Coronary artery (tissue), 2 donors: ENCODE data around the gene GPR176.

Experiments
- DNase-seq: peaks from one replicate; pipeline ENCODE4 v3.0.0-alpha.2; 2017; ENCODE audit warnings: low spot score
- H3K27ac ChIP-seq, 2 donors: fragments of 200-600 bp; sonication (generic); one replicate each; pipeline ENCODE4 v1.5.1; 2016 to 2019
- H3K4me3 ChIP-seq: fragments of 200-600 bp; sonication (generic); 2 replicates; pipeline ENCODE4 v1.5.1; 2016; ENCODE audit warnings: mild to moderate bottlenecking, moderate library complexity
- CTCF ChIP-seq: fragments of 200-600 bp; sonication (generic); IDR thresholded peaks from one replicate; pipeline ENCODE4 v1.5.1; 2019; ENCODE audit warnings: antibody characterized with exemption

Gene GPR176

GRCh38 chr15:39892418-39892817 lies 27.6 kb downstream of the GPR176 start:
- no peak overlapping the region for H3K27ac ChIP-seq

GRCh38 chr15:39890621-39891020 lies 29.4 kb downstream of the GPR176 start:
- TF ChIP-seq CTCF: no peak
- Histone ChIP-seq H3K27ac (no peak overlapping the region), H3K4me3 (no peak overlapping the region)
- no peak for DNase-seq

More at GRCh38 chr15:39892418-39892817, 27.6 kb downstream of the GPR176 start:
- no peak for DNase-seq
- no peak overlapping the region for H3K4me3 ChIP-seq
- no peak for TF ChIP-seq CTCF

- H3K27ac ChIP-seq: no peak overlapping the region
- no peak for DNase-seq
- TF ChIP-seq CTCF: no peak
- no peak overlapping the region for H3K4me3 ChIP-seq
Measured at GRCh38 chr15:39889601-39890000, 30.5 kb downstream of the GPR176 start.

- no peak overlapping the region for H3K27ac ChIP-seq
- TF ChIP-seq CTCF: no peak
- H3K4me3 ChIP-seq: no peak overlapping the region
- no peak for DNase-seq
Measured at GRCh38 chr15:39888809-39889208, 31.3 kb downstream of the GPR176 start.

- Histone ChIP-seq H3K4me3 (no peak overlapping the region), H3K27ac (no peak overlapping the region)
- TF ChIP-seq CTCF: no peak
- DNase-seq: no peak
Measured at GRCh38 chr15:39888243-39888642, 31.8 kb downstream of the GPR176 start.

- DNase-seq: no peak
- no peak overlapping the region for H3K27ac ChIP-seq
- H3K4me3 ChIP-seq: no peak overlapping the region
- no peak for TF ChIP-seq CTCF
Measured at GRCh38 chr15:39887832-39888231, 32.2 kb downstream of the GPR176 start.

- DNase-seq: no peak
- Histone ChIP-seq H3K4me3 (no peak overlapping the region), H3K27ac (no peak overlapping the region)
- TF ChIP-seq CTCF: no peak
Measured at GRCh38 chr15:39887211-39887610, 32.9 kb downstream of the GPR176 start.
